Neutrophil (primary cell): ENCODE measurements around the gene PACSIN1.

ENCODE experiments used
- H3K27ac ChIP-seq: fragments of 200-600 bp; sonication (generic); 2 replicates; pipeline ENCODE4 v1.5.1; 2016; ENCODE audit warnings: mild to moderate bottlenecking, moderate library complexity
- H3K27me3 ChIP-seq: fragments of 200-600 bp; sonication (generic); 2 replicates; pipeline ENCODE4 v1.6.0; 2016; ENCODE audit warnings: mild to moderate bottlenecking
- H3K36me3 ChIP-seq: fragments of 200-600 bp; sonication (generic); 2 replicates; pipeline ENCODE4 v1.5.1; 2017
- H3K4me1 ChIP-seq, 2 experiments: fragments of 200-600 bp in 1 of 2; sonication (generic) in 1 of 2; 1 replicate in 1 of 2; 2 replicates in 1 of 2; pipeline versions ENCODE4 v1.5.1 to v1.6.1; 2013 to 2016; ENCODE audit warnings: low read depth in 1 of 2, low read length in 1 of 2, mild to moderate bottlenecking in 1 of 2, moderate library complexity in 1 of 2; ENCODE audit not compliant: control insufficient read depth in 1 of 2, insufficient read depth in 1 of 2
- H3K4me3 ChIP-seq, 2 experiments: fragments of 200-600 bp in 1 of 2; sonication (generic) in 1 of 2; 1 replicate in 1 of 2; 2 replicates in 1 of 2; pipeline ENCODE4 v1.5.1; 2013 to 2016; ENCODE audit warnings: low read depth in 1 of 2, low read length in 1 of 2, mild to moderate bottlenecking in 1 of 2, moderate library complexity in 1 of 2
- H3K9me3 ChIP-seq: fragments of 200-600 bp; sonication (generic); 2 replicates; pipeline ENCODE4 v1.5.1; 2016
- CTCF ChIP-seq: fragments of 200-600 bp; sonication (generic); IDR thresholded peaks from 2 replicates; pipeline ENCODE4 v1.5.1; 2016; ENCODE audit warnings: antibody characterized with exemption

PACSIN1 gene

GRCh38 chr6:34509782-34510181 lies 43.9 kb downstream of the PACSIN1 start:
- Histone ChIP-seq H3K36me3 (no peaks in the 10 kb centered on the region), H3K9me3 (no peaks in the 10 kb centered on the region), H3K27me3 (peaks cover 32% of the 10 kb centered on the region), H3K4me1 (no peaks in the 10 kb centered on the region), H3K4me3 (no peak overlapping the region), H3K27ac (no peak overlapping the region)
- TF ChIP-seq CTCF = no peak

- no peak for TF ChIP-seq CTCF
- H3K4me1 ChIP-seq = no peaks in the 10 kb centered on the region
- peaks cover 37% of the 10 kb centered on the region for H3K27me3 ChIP-seq
- H3K9me3 ChIP-seq = no peaks in the 10 kb centered on the region
- no peak overlapping the region for H3K27ac ChIP-seq
- H3K36me3 ChIP-seq = no peaks in the 10 kb centered on the region
- no peak overlapping the region for H3K4me3 ChIP-seq
Measured at GRCh38 chr6:34510299-34510698, 44.4 kb downstream of the PACSIN1 start.

- Histone ChIP-seq H3K9me3 (no peaks in the 10 kb centered on the region), H3K4me3 (no peak overlapping the region), H3K36me3 (no peaks in the 10 kb centered on the region), H3K27me3 (peaks cover 46% of the 10 kb centered on the region), H3K27ac (no peak overlapping the region), H3K4me1 (no peaks in the 10 kb centered on the region)
- no peak for TF ChIP-seq CTCF
Measured at GRCh38 chr6:34511214-34511914, 45.5 kb downstream of the PACSIN1 start.

- Histone ChIP-seq H3K27ac (no peak overlapping the region), H3K4me1 (no peaks in the 10 kb centered on the region), H3K9me3 (no peaks in the 10 kb centered on the region), H3K4me3 (no peak overlapping the region), H3K27me3 (peaks cover 46% of the 10 kb centered on the region), H3K36me3 (no peaks in the 10 kb centered on the region)
- no peak for TF ChIP-seq CTCF
Measured at GRCh38 chr6:34511915-34512737, 46.2 kb downstream of the PACSIN1 start.

GRCh38 chr6:34512738-34513115 lies 46.9 kb downstream of the PACSIN1 start:
- Histone ChIP-seq H3K4me1 (no peaks in the 10 kb centered on the region), H3K9me3 (no peaks in the 10 kb centered on the region), H3K27ac (no peak overlapping the region), H3K4me3 (no peak overlapping the region), H3K27me3 (peaks cover 46% of the 10 kb centered on the region), H3K36me3 (no peaks in the 10 kb centered on the region)
- no peak for TF ChIP-seq CTCF
